HepG2 (cell line): ENCODE data around the gene MPIG6B. TPM values are rescaled to one million over a fixed set of nuclear protein-coding genes. Genes with fewer than 3 reads are reported as not detected.

Experiments
- ATAC-seq: fragments of 200-7000 bp; cut with Tn5 transposase; 3 replicates; pipeline ENCODE4 v1.9.1; 2020; ENCODE audit warnings: mild to moderate bottlenecking, moderate library complexity
- BruUV-seq: library from RNA; stranded (reverse); fragments of 400-500 nt; replicated peaks from 2 replicates; lab custom pipeline; 2021; lab: Mats Ljungman, UMichigan
- CTCF ChIA-PET: fragments of 300-600 bp; formaldehyde crosslinking; extraction: SDS; loops from one replicate; lab custom pipeline; 2021; ENCODE audit warnings: low total read pairs, inconsistent platforms, low intra/inter-chr PET ratio; lab: Yijun Ruan, JAX
- POLR2A ChIA-PET: fragments of 350-600 bp; sonication (Branson Sonifier 250); formaldehyde crosslinking; loops from one replicate; lab custom pipeline; 2020; ENCODE audit warnings: antibody characterized with exemption, inconsistent platforms; lab: Yijun Ruan, JAX
- DNase-seq: peaks from one replicate; pipeline ENCODE4 v3.0.0-alpha.2; 2015; ENCODE audit warnings: low spot score
- FAIRE-seq: peaks from 3 replicates; lab custom pipeline; 2011; peaks lifted over from hg19 to GRCh38; lab: Jason Lieb, UNC
- H2AFZ ChIP-seq: one replicate; pipeline ENCODE4 v1.6.1; 2011; ENCODE audit warnings: low read length, inconsistent platforms
- H3K27ac ChIP-seq: fragments of 300-600 bp; 3 replicates; pipeline ENCODE4 v1.8.0; 2011; ENCODE audit warnings: mixed run types, mild to moderate bottlenecking, mixed read lengths, low read length, inconsistent platforms; ENCODE audit not compliant: insufficient read depth; ENCODE audit errors: extremely low read length
- H3K27me3 ChIP-seq, 2 experiments: fragments of 200-600 bp in 1 of 2; 2 replicates in 1 of 2; 3 replicates in 1 of 2; pipeline versions ENCODE4 v1.6.0 to v1.8.0; 2011; ENCODE audit warnings: low read length in 2 of 2, mild to moderate bottlenecking in 2 of 2, moderate library complexity in 2 of 2, inconsistent platforms in 1 of 2; ENCODE audit not compliant: insufficient read depth in 2 of 2, control insufficient read depth in 1 of 2
- H3K36me3 ChIP-seq, 2 experiments: fragments of 200-600 bp in 1 of 2; replicated peaks in 1 of 2; 2 replicates in 1 of 2; 3 replicates in 1 of 2; pipeline versions ENCODE4 v1.5.1 to v1.8.0; 2011; ENCODE audit warnings: low read length in 2 of 2, inconsistent platforms in 1 of 2; ENCODE audit not compliant: insufficient read depth in 2 of 2, control insufficient read depth in 1 of 2
- H3K4me1 ChIP-seq: 2 replicates; pipeline ENCODE4 v1.5.1; 2012; ENCODE audit warnings: low read length, inconsistent platforms; ENCODE audit not compliant: insufficient read depth
- H3K4me2 ChIP-seq: 2 replicates; pipeline ENCODE4 v1.6.0; 2011; ENCODE audit warnings: low read depth, low read length, inconsistent platforms
- H3K4me3 ChIP-seq, 3 experiments: fragments of 200-600 bp in 1 of 3; sonication (generic), shearing (Covaris generic) in 1 of 3; replicated peaks in 1 of 3; 2 replicates each; pipeline ENCODE4 v1.5.1; 2011 to 2016; ENCODE audit warnings: low read length in 3 of 3, inconsistent platforms in 2 of 3, low read depth in 2 of 3, mild to moderate bottlenecking in 2 of 3, control low read depth in 1 of 3, mixed read lengths in 1 of 3; ENCODE audit not compliant: insufficient read depth in 1 of 3
- H3K79me2 ChIP-seq: one replicate; pipeline ENCODE4 v1.6.1; 2011; ENCODE audit warnings: low read length, inconsistent platforms; ENCODE audit not compliant: insufficient read depth
- H3K9ac ChIP-seq: 2 replicates; pipeline ENCODE4 v1.6.0; 2011; ENCODE audit warnings: mild to moderate bottlenecking, low read depth, low read length, inconsistent platforms; ENCODE audit not compliant: insufficient read depth
- H3K9me3 ChIP-seq: 2 replicates; pipeline ENCODE4 v1.5.1; 2012; ENCODE audit warnings: mild to moderate bottlenecking, low read length
- H4K20me1 ChIP-seq: 2 replicates; pipeline ENCODE4 v1.6.0; 2011; ENCODE audit warnings: inconsistent platforms, mild to moderate bottlenecking, low read length, moderate library complexity; ENCODE audit not compliant: insufficient read depth
- ATF7 ChIP-seq, 2 experiments: fragments of 450-650 bp in 1 of 2; sonication (generic) in 1 of 2; formaldehyde crosslinking in 1 of 2; IDR thresholded peaks; 2 replicates each; pipeline versions ENCODE4 v1.4.0 to v1.6.1; 2016 to 2020; ENCODE audit warnings: antibody characterized with exemption in 1 of 2, mild to moderate bottlenecking in 1 of 2, missing genetic modification reagents in 1 of 2
- DMAP1 ChIP-seq: IDR thresholded peaks from 2 replicates; pipeline ENCODE4 v1.6.1; 2016
- ERF ChIP-seq: IDR thresholded peaks from 2 replicates; pipeline ENCODE4 v1.6.1; 2018; ENCODE audit warnings: missing biosample characterization, missing genetic modification reagents
- HIVEP1 ChIP-seq: sonication (generic); formaldehyde crosslinking; IDR thresholded peaks from 2 replicates; pipeline ENCODE4 v1.4.0; 2020; ENCODE audit warnings: mild to moderate bottlenecking, missing genetic modification reagents
- ISL2 ChIP-seq: sonication (generic); formaldehyde crosslinking; IDR thresholded peaks from 2 replicates; pipeline ENCODE4 v1.5.0; 2020; ENCODE audit warnings: missing genetic modification reagents
- NFRKB ChIP-seq: fragments of 450-650 bp; IDR thresholded peaks from 2 replicates; pipeline ENCODE4 v1.6.1; 2017
- RBFOX2 ChIP-seq: fragments of 200-400 bp; formaldehyde crosslinking; IDR thresholded peaks from 2 replicates; pipeline ENCODE4 v1.6.1; 2017; ENCODE audit warnings: low read depth, mild to moderate bottlenecking, low read length
- TSC22D2 ChIP-seq: sonication (generic); formaldehyde crosslinking; IDR thresholded peaks from 2 replicates; pipeline ENCODE4 v1.5.1; 2020; ENCODE audit warnings: missing genetic modification reagents, mild to moderate bottlenecking, borderline replicate concordance
- ZFX ChIP-seq: sonication (generic); formaldehyde crosslinking; IDR thresholded peaks from 2 replicates; pipeline ENCODE4 v1.4.0; 2020; ENCODE audit warnings: mild to moderate bottlenecking, low read depth, missing genetic modification reagents, moderate library complexity
- ZNF232 ChIP-seq: sonication (generic); formaldehyde crosslinking; IDR thresholded peaks from 2 replicates; pipeline ENCODE4 v1.4.0; 2020; ENCODE audit warnings: missing genetic modification reagents, borderline replicate concordance
- ZNF276 ChIP-seq: sonication (generic); formaldehyde crosslinking; IDR thresholded peaks from 2 replicates; pipeline ENCODE4 v1.4.0; 2020; ENCODE audit warnings: mild to moderate bottlenecking, low read depth, missing genetic modification reagents
- ZNF562 ChIP-seq: sonication (generic); formaldehyde crosslinking; IDR thresholded peaks from 2 replicates; pipeline ENCODE4 v1.8.0; 2022; ENCODE audit warnings: missing genetic modification reagents, borderline replicate concordance
- ZSCAN20 ChIP-seq: sonication (generic); formaldehyde crosslinking; IDR thresholded peaks from 2 replicates; pipeline ENCODE4 v1.4.0; 2020; ENCODE audit warnings: missing genetic modification reagents, mild to moderate bottlenecking, borderline replicate concordance
- WGBS: methylation state at CpG from one replicate; pipeline ENCODE4 v1.1.6; 2017; ENCODE audit warnings: low lambda C conversion rate; 5-methylcytosine and 5-hydroxymethylcytosine counted together
- in situ Hi-C: cut with HindIII; loops from 2 replicates; pipeline ENCODE4 v1.10.0; 2017; ENCODE audit warnings: low pct_unique_long_range_greater_than_20kb; ENCODE audit not compliant: extremely low pct_ligation_motif_present
- intact Hi-C: fragments of 100-400 bp; cut with micrococcal nuclease; formaldehyde crosslinking; loops from one replicate; pipeline ENCODE4 v1.10.0; 2022; ENCODE audit not compliant: unreplicated experiment
- polyA plus RNA-seq, 8 experiments: library from polyadenylated mRNA; depleted of rRNA in 3 of 8; stranded (reverse) in 7 of 8; unstranded in 1 of 8; fragments of >200 nt; fragmentation: Illumina TruSeq in 4 of 8; extraction: Trizol in 4 of 8; gene quantifications; 2 replicates each; pipeline versions ENCODE4 v1.2.1 to v1.2.3, GENCODE V29; 2011 to 2016; ENCODE audit warnings: low read depth in 4 of 8, missing spikeins in 1 of 8, mixed read lengths in 1 of 8; ENCODE audit not compliant: insufficient read depth in 1 of 8
- total RNA-seq, 5 experiments: library from RNA; depleted of rRNA; stranded (reverse); fragments of >200 nt; fragmentation: Illumina TruSeq; extraction: Trizol; gene quantifications; 2 replicates each; pipeline ENCODE4 v1.2.3, GENCODE V29; 2016; ENCODE audit warnings: low read depth in 1 of 5
- TF ChIP-seq, protein P1 (sequence below): sonication (generic); formaldehyde crosslinking; IDR thresholded peaks from 2 replicates; pipeline ENCODE4 v1.5.0; 2020; ENCODE audit warnings: mild to moderate bottlenecking, low read depth, missing genetic modification reagents, borderline replicate concordance
- TF ChIP-seq, protein P2 (sequence below): sonication (generic); formaldehyde crosslinking; IDR thresholded peaks from 2 replicates; pipeline ENCODE4 v1.5.0; 2020; ENCODE audit warnings: mild to moderate bottlenecking, missing genetic modification reagents
- TF ChIP-seq, protein P3 (sequence below), 2 experiments: sonication (generic) in 1 of 2; formaldehyde crosslinking in 1 of 2; IDR thresholded peaks; 2 replicates each; pipeline versions ENCODE4 v1.4.0 to v1.6.1; 2018 to 2020; ENCODE audit warnings: missing genetic modification reagents in 2 of 2, borderline replicate concordance in 1 of 2, low read depth in 1 of 2, mild to moderate bottlenecking in 1 of 2, missing biosample characterization in 1 of 2

The MPIG6B gene
- total and polyA plus RNA-seq, 2 of the 13 experiments (the other 11 are each of a cell fraction or from before 2014, with no cell fraction given) = not detected

- no peaks in the 10 kb centered on the region for H3K79me2 ChIP-seq
- no peak for ATAC-seq
- peaks cover 59% of the 10 kb centered on the region for H3K4me1 ChIP-seq
- H3K4me3 ChIP-seq = no peak overlapping the region
- no peaks in the 10 kb centered on the region for H3K9me3 ChIP-seq
- intact Hi-C loops = no loop called here
- POLR2A ChIA-PET = interaction anchor here (0.7 to 1.6 kb wide), 3 partner anchors 8 to 108 kb away, joined by 3 read pairs; partner anchors contain the start of gene CLIC1
- TF ChIP-seq ZFX (CRISPR knock-in tag) = no peak
- no peak for TF ChIP-seq ZNF562 (CRISPR knock-in tag)
- TF ChIP-seq, protein P1, sequence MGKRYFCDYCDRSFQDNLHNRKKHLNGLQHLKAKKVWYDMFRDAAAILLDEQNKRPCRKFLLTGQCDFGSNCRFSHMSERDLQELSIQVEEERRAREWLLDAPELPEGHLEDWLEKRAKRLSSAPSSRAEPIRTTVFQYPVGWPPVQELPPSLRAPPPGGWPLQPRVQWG (CRISPR knock-in tag) = no peak
- TF ChIP-seq ZNF232 (CRISPR knock-in tag) = no peak
- no peak for TF ChIP-seq ISL2 (CRISPR knock-in tag)
- TF ChIP-seq, protein P2, sequence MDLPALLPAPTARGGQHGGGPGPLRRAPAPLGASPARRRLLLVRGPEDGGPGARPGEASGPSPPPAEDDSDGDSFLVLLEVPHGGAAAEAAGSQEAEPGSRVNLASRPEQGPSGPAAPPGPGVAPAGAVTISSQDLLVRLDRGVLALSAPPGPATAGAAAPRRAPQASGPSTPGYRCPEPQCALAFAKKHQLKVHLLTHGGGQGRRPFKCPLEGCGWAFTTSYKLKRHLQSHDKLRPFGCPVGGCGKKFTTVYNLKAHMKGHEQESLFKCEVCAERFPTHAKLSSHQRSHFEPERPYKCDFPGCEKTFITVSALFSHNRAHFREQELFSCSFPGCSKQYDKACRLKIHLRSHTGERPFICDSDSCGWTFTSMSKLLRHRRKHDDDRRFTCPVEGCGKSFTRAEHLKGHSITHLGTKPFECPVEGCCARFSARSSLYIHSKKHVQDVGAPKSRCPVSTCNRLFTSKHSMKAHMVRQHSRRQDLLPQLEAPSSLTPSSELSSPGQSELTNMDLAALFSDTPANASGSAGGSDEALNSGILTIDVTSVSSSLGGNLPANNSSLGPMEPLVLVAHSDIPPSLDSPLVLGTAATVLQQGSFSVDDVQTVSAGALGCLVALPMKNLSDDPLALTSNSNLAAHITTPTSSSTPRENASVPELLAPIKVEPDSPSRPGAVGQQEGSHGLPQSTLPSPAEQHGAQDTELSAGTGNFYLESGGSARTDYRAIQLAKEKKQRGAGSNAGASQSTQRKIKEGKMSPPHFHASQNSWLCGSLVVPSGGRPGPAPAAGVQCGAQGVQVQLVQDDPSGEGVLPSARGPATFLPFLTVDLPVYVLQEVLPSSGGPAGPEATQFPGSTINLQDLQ (CRISPR knock-in tag) = no peak
- no peak for TF ChIP-seq RBFOX2
- TF ChIP-seq ZNF276 = no peak
- TF ChIP-seq HIVEP1 = no peak
- no peak for TF ChIP-seq ZSCAN20 (CRISPR knock-in tag)
- TF ChIP-seq ERF (CRISPR knock-in tag) = no peak
- TF ChIP-seq, protein P3, sequence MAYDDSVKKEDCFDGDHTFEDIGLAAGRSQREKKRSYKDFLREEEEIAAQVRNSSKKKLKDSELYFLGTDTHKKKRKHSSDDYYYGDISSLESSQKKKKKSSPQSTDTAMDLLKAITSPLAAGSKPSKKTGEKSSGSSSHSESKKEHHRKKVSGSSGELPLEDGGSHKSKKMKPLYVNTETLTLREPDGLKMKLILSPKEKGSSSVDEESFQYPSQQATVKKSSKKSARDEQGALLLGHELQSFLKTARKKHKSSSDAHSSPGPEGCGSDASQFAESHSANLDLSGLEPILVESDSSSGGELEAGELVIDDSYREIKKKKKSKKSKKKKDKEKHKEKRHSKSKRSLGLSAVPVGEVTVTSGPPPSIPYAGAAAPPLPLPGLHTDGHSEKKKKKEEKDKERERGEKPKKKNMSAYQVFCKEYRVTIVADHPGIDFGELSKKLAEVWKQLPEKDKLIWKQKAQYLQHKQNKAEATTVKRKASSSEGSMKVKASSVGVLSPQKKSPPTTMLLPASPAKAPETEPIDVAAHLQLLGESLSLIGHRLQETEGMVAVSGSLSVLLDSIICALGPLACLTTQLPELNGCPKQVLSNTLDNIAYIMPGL (CRISPR knock-in tag; IDR thresholded peaks at IDR 0.05; ENCODE audit: borderline replicate concordance in 1 of 2, low read depth in 1 of 2) = no peak
- no peak for TF ChIP-seq ATF7 (IDR thresholded peaks at IDR 0.05)
- no peak for TF ChIP-seq ATF7 (CRISPR knock-in tag; IDR thresholded peaks at IDR 0.05)
- no peak for TF ChIP-seq NFRKB
- TF ChIP-seq DMAP1 (CRISPR knock-in tag) = no peak
- no peak for TF ChIP-seq TSC22D2 (CRISPR knock-in tag)
- TF ChIP-seq, all 625 proteins: peak for 0
- Histone ChIP-seq H3K27me3 (no peaks in the 10 kb centered on the region), H3K27ac (no peak overlapping the region), H4K20me1 (no peaks in the 10 kb centered on the region), H3K36me3 (peaks cover 0 to 6% of the 10 kb centered on the region in 2 experiments; a peak in 3 of 5 replicates), H3K9ac (no peak overlapping the region), H2AFZ (no peak overlapping the region), H3K4me2 (no peak overlapping the region)
- BruUV-seq = no TSS peak
- no peak for DNase-seq
- CTCF ChIA-PET = no interaction called here
- in situ Hi-C loops = no loop called here
- no peak for FAIRE-seq
- WGBS = 89% methylated on average over 1 of the region's 1 CpG
These were observed 21.2 kb downstream of the MPIG6B start for GRCh38 chr6:31744422-31744821.
